Upper lobe of left lung (tissue), 6 donors: Measurements from ENCODE around the gene NCF2. TPM values are rescaled to one million over a fixed set of nuclear protein-coding genes. Genes with fewer than 3 reads are reported as not detected.

Source experiments
- ATAC-seq, 2 donors: fragments of 200-7000 bp; cut with Tn5 transposase; one replicate each; pipeline ENCODE4 v1.9.1; 2022; ENCODE audit warnings: mild to moderate bottlenecking in 2 of 2, moderate library complexity in 2 of 2; ENCODE audit not compliant: low FRiP score in 2 of 2
- DNase-seq, 2 donors: peaks; one replicate each; pipeline ENCODE4 v3.0.0-alpha.2; 2019 to 2020
- H3K27ac ChIP-seq, 4 donors: fragments of 200-600 bp; sonication (generic); one replicate each; pipeline ENCODE4 v1.5.1; 2016 to 2019
- H3K27me3 ChIP-seq, 4 donors: fragments of 200-600 bp; sonication (generic); one replicate each; pipeline ENCODE4 v1.5.1; 2017 to 2019
- H3K36me3 ChIP-seq, 4 donors: fragments of 200-600 bp; sonication (generic); one replicate each; pipeline ENCODE4 v1.5.1; 2016 to 2019
- H3K4me1 ChIP-seq, 4 donors: fragments of 200-600 bp; sonication (generic); one replicate each; pipeline ENCODE4 v1.5.1; 2018 to 2019
- H3K4me3 ChIP-seq, 4 donors: fragments of 200-600 bp; sonication (generic); one replicate each; pipeline ENCODE4 v1.5.1; 2017 to 2019; ENCODE audit warnings: mild to moderate bottlenecking in 2 of 4, moderate library complexity in 1 of 4
- H3K9me3 ChIP-seq, 4 donors: fragments of 200-600 bp; sonication (generic); one replicate each; pipeline ENCODE4 v1.5.1; 2018 to 2019
- CTCF ChIP-seq, 6 experiments: fragments of 450-650 bp in 4 of 6; fragments of 200-600 bp in 2 of 6; sonication (generic) in 2 of 6; IDR thresholded peaks; one replicate each; pipeline ENCODE4 v1.5.1; 2016 to 2019; ENCODE audit warnings: antibody characterized with exemption in 6 of 6
- EP300 ChIP-seq, 4 donors: sonication (generic); formaldehyde crosslinking; IDR thresholded peaks; one replicate each; pipeline ENCODE4 v1.5.1; 2017; ENCODE audit warnings: antibody characterized with exemption in 4 of 4, control low read depth in 2 of 4
- POLR2A ChIP-seq, 4 donors: fragments of 450-650 bp; IDR thresholded peaks; one replicate each; pipeline ENCODE4 v1.5.1; 2016 to 2017; ENCODE audit warnings: antibody characterized with exemption in 4 of 4, mild to moderate bottlenecking in 2 of 4
- POLR2AphosphoS5 ChIP-seq, 2 donors: sonication (generic); formaldehyde crosslinking; IDR thresholded peaks; one replicate each; pipeline ENCODE4 v1.5.1; 2017; ENCODE audit warnings: antibody characterized with exemption in 2 of 2
- WGBS, 2 donors: methylation state at CpG; one replicate each; pipeline ENCODE4 v1.1.5; 2017 to 2018; 5-methylcytosine and 5-hydroxymethylcytosine counted together
- total RNA-seq, 6 donors: library from RNA; depleted of rRNA in 4 of 6; stranded (reverse); fragments of >200 nt in 4 of 6; gene quantifications; one replicate each; pipeline versions ENCODE4 v1.1.0 to v1.2.1, GENCODE V29; 2016 to 2021
- donor health status: DM: no; HTN: no; CAD: no; lungs with moderate emphysema.
- donor health status: DM: no; HTN: yes; CAD: no; lungs with severe emphysema.

The NCF2 gene
- total RNA-seq, 6 donors from 2014 or later, result 68.5 to 202 (median 143) TPM

GRCh38 chr1:183506561-183506960 lies 83.7 kb downstream of the NCF2 start:
- H3K27ac ChIP-seq, result no peak overlapping the region

More at GRCh38 chr1:183506561-183506960, 83.7 kb downstream of the NCF2 start:
- H3K4me3 ChIP-seq, result no peak overlapping the region
- 92 to 93% methylated on average over 4 of the region's 4 CpGs for WGBS, 2 donors
- ATAC-seq, result no peak
- TF ChIP-seq POLR2A (IDR thresholded peaks at IDR 0.05), result no peak
- no peak for TF ChIP-seq EP300 (IDR thresholded peaks at IDR 0.05)
- no peak for TF ChIP-seq CTCF (IDR thresholded peaks at IDR 0.05)
- TF ChIP-seq POLR2AphosphoS5 (IDR thresholded peaks at IDR 0.05), result no peak
- no peaks in the 10 kb centered on the region for H3K9me3 ChIP-seq
- H3K36me3 ChIP-seq, result no peaks in the 10 kb centered on the region
- DNase-seq, result no peak
- H3K4me1 ChIP-seq, result peaks cover 0 to 4% (median 2%) of the 10 kb centered on the region in 4 donors
- no peaks in the 10 kb centered on the region for H3K27me3 ChIP-seq

Other genes starting within 250 kb of the NCF2 start
- under 1 TPM in 4 of 6 donors, not detected in 2; 0.13 to 0.72 (median 0.17) TPM for gene NMNAT2, start 172.1 kb downstream of the NCF2 start, total RNA-seq
- 10 to 100 TPM; 35.6 to 62.4 (median 50.5) TPM for gene SMG7, start 118.0 kb downstream of the NCF2 start, total RNA-seq
- 100 to 1,000 TPM in 4 of 6 donors, 10 to 100 TPM in 2; 28.3 to 193 (median 109) TPM for gene ARPC5, start 45.3 kb upstream of the NCF2 start, total RNA-seq
- 1 to 10 TPM in 3 of 6 donors, under 1 TPM in 3; 0.20 to 5.6 (median 1.9) TPM for gene APOBEC4, start 62.9 kb upstream of the NCF2 start, total RNA-seq
- gene RGL1, start 214.7 kb upstream of the NCF2 start, total RNA-seq, result 10 to 100 TPM; 24.1 to 38.9 (median 26.7) TPM